Naive thymus-derived CD8-positive, alpha-beta T cell (primary cell): Measurements from ENCODE around the gene SLC9A4. TPM values are rescaled to one million over a fixed set of nuclear protein-coding genes. Genes with fewer than 3 reads are reported as not detected.

Experiments
- ATAC-seq, 2 donors: fragments of 150-1000 bp; cut with Tn5 transposase in 1 of 2; sonication (Bioruptor Pico), chemical (Tn5 transposase) in 1 of 2; 1 replicate in 1 of 2; 2 replicates in 1 of 2; pipeline ENCODE4 v1.10.0; 2021; ENCODE audit warnings: mild to moderate bottlenecking in 2 of 2, moderate library complexity in 2 of 2
- POLR2A ChIA-PET: fragments of 350-600 bp; sonication (Branson Sonifier 250); formaldehyde crosslinking; loops from one replicate; lab custom pipeline; 2021; ENCODE audit warnings: antibody characterized with exemption; lab: Charles Lee
- DNase-seq, 10 donors: peaks; one replicate each; pipeline versions ENCODE4 v3.0.0 to v3.0.0-alpha.2; 2020 to 2022
- H3K27ac Mint-ChIP-seq, 10 donors: one replicate each; pipeline ENCODE4 v1.8.0; 2020 to 2022; ENCODE audit warnings: mild to moderate bottlenecking in 10 of 10, mixed read lengths in 10 of 10, moderate library complexity in 4 of 10, inconsistent platforms in 1 of 10
- H3K27me3 Mint-ChIP-seq, 5 donors: one replicate each; pipeline ENCODE4 v1.8.0; 2021 to 2022; ENCODE audit warnings: mixed read lengths in 5 of 5
- H3K36me3 Mint-ChIP-seq, 3 donors: one replicate each; pipeline ENCODE4 v1.8.0; 2020 to 2022; ENCODE audit warnings: mixed read lengths in 3 of 3, mild to moderate bottlenecking in 2 of 3, inconsistent platforms in 1 of 3
- H3K4me1 Mint-ChIP-seq, 4 donors: one replicate each; pipeline ENCODE4 v1.8.0; 2021 to 2022; ENCODE audit warnings: mixed read lengths in 4 of 4
- H3K4me3 Mint-ChIP-seq, 10 donors: one replicate each; pipeline ENCODE4 v1.8.0; 2020 to 2022; ENCODE audit warnings: mild to moderate bottlenecking in 10 of 10, mixed read lengths in 10 of 10, moderate library complexity in 6 of 10, inconsistent platforms in 1 of 10
- H3K9me3 Mint-ChIP-seq, 9 donors: one replicate each; pipeline ENCODE4 v1.8.0; 2020 to 2022; ENCODE audit warnings: mixed read lengths in 9 of 9, mild to moderate bottlenecking in 3 of 9, inconsistent platforms in 1 of 9, moderate library complexity in 1 of 9
- polyA plus RNA-seq, 3 donors: library from polyadenylated mRNA; unstranded; fragments of 300-500 nt; fragmentation: Illumina TruSeq; gene quantifications; one replicate each; pipeline ENCODE4 v1.2.3, GENCODE V29; 2021
- total RNA-seq, 8 experiments: library from RNA in 2 of 8; stranded (reverse) in 2 of 8; gene quantifications; one replicate each; pipeline ENCODE4 v1.2.3 and lab custom pipeline; 2021 to 2026

SLC9A4 gene
- total and polyA plus RNA-seq, 5 experiments from 2014 or later = not detected

GRCh38 chr2:102510791-102511575, 38.0 kb downstream of the SLC9A4 start:
- H3K9me3 Mint-ChIP-seq = peaks cover 0 to 2% (median 0%) of the 10 kb centered on the region in 9 donors
- no peak overlapping the region for H3K4me3 Mint-ChIP-seq
- ATAC-seq (no peak), DNase-seq (no peak)
- peaks cover 13 to 39% (median 20%) of the 10 kb centered on the region in 5 donors for H3K27me3 Mint-ChIP-seq
- no peaks in the 10 kb centered on the region for H3K36me3 Mint-ChIP-seq
- H3K4me1 Mint-ChIP-seq = peaks cover 0 to 9% (median 0%) of the 10 kb centered on the region in 4 donors
- POLR2A ChIA-PET = no interaction called here
- no peak overlapping the region for H3K27ac Mint-ChIP-seq

GRCh38 chr2:102512161-102512560, 39.1 kb downstream of the SLC9A4 start:
- H3K9me3 Mint-ChIP-seq = peaks cover 0 to 2% (median 0%) of the 10 kb centered on the region in 9 donors
- peaks cover 0 to 9% (median 0%) of the 10 kb centered on the region in 4 donors for H3K4me1 Mint-ChIP-seq

GRCh38 chr2:102513355-102513939, 40.4 kb downstream of the SLC9A4 start:
- peaks cover 11 to 29% (median 15%) of the 10 kb centered on the region in 5 donors for H3K27me3 Mint-ChIP-seq
- H3K4me3 Mint-ChIP-seq = no peak overlapping the region
- H3K4me1 Mint-ChIP-seq = peaks cover 0 to 9% (median 0%) of the 10 kb centered on the region in 4 donors
- peaks cover 0 to 2% (median 0%) of the 10 kb centered on the region in 9 donors for H3K9me3 Mint-ChIP-seq
- ATAC-seq = no peak
- no peak for DNase-seq
- POLR2A ChIA-PET = no interaction called here
- H3K36me3 Mint-ChIP-seq = no peaks in the 10 kb centered on the region
- no peak overlapping the region for H3K27ac Mint-ChIP-seq

More at GRCh38 chr2:102512161-102512560, 39.1 kb downstream of the SLC9A4 start:
- no peaks in the 10 kb centered on the region for H3K36me3 Mint-ChIP-seq
- no peak overlapping the region for H3K4me3 Mint-ChIP-seq
- H3K27me3 Mint-ChIP-seq = peaks cover 13 to 39% (median 18%) of the 10 kb centered on the region in 5 donors
- ATAC-seq (no peak), DNase-seq (no peak)
- no peak overlapping the region for H3K27ac Mint-ChIP-seq
- POLR2A ChIA-PET = no interaction called here

GRCh38 chr2:102514061-102514785, 41.2 kb downstream of the SLC9A4 start:
- Mint-ChIP-seq H3K4me3 (no peak overlapping the region), H3K36me3 (no peaks in the 10 kb centered on the region), H3K9me3 (peaks cover 0 to 2% (median 0%) of the 10 kb centered on the region in 9 donors), H3K27ac (no peak overlapping the region), H3K4me1 (peaks cover 0 to 5% (median 0%) of the 10 kb centered on the region in 4 donors), H3K27me3 (peaks cover 10 to 21% (median 11%) of the 10 kb centered on the region in 5 donors)
- POLR2A ChIA-PET = no interaction called here
- ATAC-seq (no peak), DNase-seq (no peak)

GRCh38 chr2:102515851-102516250, 42.8 kb downstream of the SLC9A4 start:
- Mint-ChIP-seq H3K4me1 (no peaks in the 10 kb centered on the region), H3K27ac (no peak overlapping the region), H3K27me3 (peaks cover 6 to 14% (median 8%) of the 10 kb centered on the region in 5 donors), H3K4me3 (no peak overlapping the region), H3K9me3 (no peaks in the 10 kb centered on the region), H3K36me3 (no peaks in the 10 kb centered on the region)
- POLR2A ChIA-PET = no interaction called here
- DNase-seq = no peak
- ATAC-seq = no peak

- H3K4me1 Mint-ChIP-seq = no peaks in the 10 kb centered on the region
- no peak overlapping the region for H3K27ac Mint-ChIP-seq
- DNase-seq (no peak), ATAC-seq (no peak)
- no peaks in the 10 kb centered on the region for H3K9me3 Mint-ChIP-seq
- POLR2A ChIA-PET = no interaction called here
- no peak overlapping the region for H3K4me3 Mint-ChIP-seq
- H3K27me3 Mint-ChIP-seq = peaks cover 0 to 1% (median 0%) of the 10 kb centered on the region in 5 donors
- no peaks in the 10 kb centered on the region for H3K36me3 Mint-ChIP-seq
Measured at GRCh38 chr2:102518170-102518569, 45.1 kb downstream of the SLC9A4 start.

- H3K4me3 Mint-ChIP-seq = no peak overlapping the region
- H3K36me3 Mint-ChIP-seq = no peaks in the 10 kb centered on the region
- H3K27ac Mint-ChIP-seq = no peak overlapping the region
- peak in 1 of 2 donors; percentile 47 for ATAC-seq
- H3K9me3 Mint-ChIP-seq = no peaks in the 10 kb centered on the region
- H3K27me3 Mint-ChIP-seq = peaks cover 0 to 3% (median 1%) of the 10 kb centered on the region in 5 donors
- POLR2A ChIA-PET = no interaction called here
- DNase-seq = peak in 1 of 10 donors; percentile 2
- H3K4me1 Mint-ChIP-seq = peaks cover 0 to 7% (median 0%) of the 10 kb centered on the region in 4 donors
Measured at GRCh38 chr2:102520009-102520408, 47.0 kb downstream of the SLC9A4 start.

- DNase-seq (no peak), ATAC-seq (no peak)
- no peak overlapping the region for H3K4me3 Mint-ChIP-seq
- POLR2A ChIA-PET = no interaction called here
- peaks cover 0 to 7% (median 0%) of the 10 kb centered on the region in 4 donors for H3K4me1 Mint-ChIP-seq
- no peaks in the 10 kb centered on the region for H3K9me3 Mint-ChIP-seq
- H3K27ac Mint-ChIP-seq = no peak overlapping the region
- no peaks in the 10 kb centered on the region for H3K36me3 Mint-ChIP-seq
- peaks cover 0 to 4% (median 1%) of the 10 kb centered on the region in 5 donors for H3K27me3 Mint-ChIP-seq
Measured at GRCh38 chr2:102520801-102521200, 47.8 kb downstream of the SLC9A4 start.

GRCh38 chr2:102522162-102522561, 49.1 kb downstream of the SLC9A4 start:
- no peaks in the 10 kb centered on the region for H3K9me3 Mint-ChIP-seq
- no peaks in the 10 kb centered on the region for H3K36me3 Mint-ChIP-seq
- no peak overlapping the region for H3K27ac Mint-ChIP-seq
- no peak overlapping the region for H3K4me3 Mint-ChIP-seq
- POLR2A ChIA-PET = no interaction called here
- H3K4me1 Mint-ChIP-seq = peaks cover 0 to 7% (median 0%) of the 10 kb centered on the region in 4 donors
- ATAC-seq = no peak
- no peak for DNase-seq
- H3K27me3 Mint-ChIP-seq = peaks cover 0 to 5% (median 5%) of the 10 kb centered on the region in 5 donors

- ATAC-seq = no peak
- no peak overlapping the region for H3K27ac Mint-ChIP-seq
- no peak for DNase-seq
- no peak overlapping the region for H3K4me3 Mint-ChIP-seq
- no peaks in the 10 kb centered on the region for H3K36me3 Mint-ChIP-seq
- H3K4me1 Mint-ChIP-seq = peaks cover 0 to 7% (median 0%) of the 10 kb centered on the region in 4 donors
- POLR2A ChIA-PET = no interaction called here
- H3K9me3 Mint-ChIP-seq = no peaks in the 10 kb centered on the region
- H3K27me3 Mint-ChIP-seq = peaks cover 0 to 6% (median 5%) of the 10 kb centered on the region in 5 donors
Measured at GRCh38 chr2:102522890-102523289, 49.9 kb downstream of the SLC9A4 start.

- no peaks in the 10 kb centered on the region for H3K36me3 Mint-ChIP-seq
- peaks cover 0 to 7% (median 0%) of the 10 kb centered on the region in 4 donors for H3K4me1 Mint-ChIP-seq
- no peak overlapping the region for H3K4me3 Mint-ChIP-seq
- peak overlapping the region in 1 of 10 donors; percentile 0 for H3K27ac Mint-ChIP-seq
- ATAC-seq (no peak), DNase-seq (no peak)
- H3K9me3 Mint-ChIP-seq = no peaks in the 10 kb centered on the region
- POLR2A ChIA-PET = no interaction called here
- peaks cover 0 to 6% (median 4%) of the 10 kb centered on the region in 5 donors for H3K27me3 Mint-ChIP-seq
Measured at GRCh38 chr2:102523651-102524050, 50.6 kb downstream of the SLC9A4 start.

- ATAC-seq (no peak), DNase-seq (no peak)
- POLR2A ChIA-PET = no interaction called here
- Mint-ChIP-seq H3K4me3 (no peak overlapping the region), H3K36me3 (no peaks in the 10 kb centered on the region), H3K9me3 (no peaks in the 10 kb centered on the region), H3K27ac (peak overlapping the region in 1 of 10 donors; percentile 30), H3K27me3 (peaks cover 2 to 21% (median 10%) of the 10 kb centered on the region in 5 donors), H3K4me1 (peaks cover 0 to 7% (median 0%) of the 10 kb centered on the region in 4 donors)
Measured at GRCh38 chr2:102527086-102527485, 54.1 kb downstream of the SLC9A4 start.
